Measurements from ENCODE around the gene CD6.
A peak's percentile ranks its signal among the peaks of the same experiment; 100 is the strongest.

The CD6 gene

DNA sequence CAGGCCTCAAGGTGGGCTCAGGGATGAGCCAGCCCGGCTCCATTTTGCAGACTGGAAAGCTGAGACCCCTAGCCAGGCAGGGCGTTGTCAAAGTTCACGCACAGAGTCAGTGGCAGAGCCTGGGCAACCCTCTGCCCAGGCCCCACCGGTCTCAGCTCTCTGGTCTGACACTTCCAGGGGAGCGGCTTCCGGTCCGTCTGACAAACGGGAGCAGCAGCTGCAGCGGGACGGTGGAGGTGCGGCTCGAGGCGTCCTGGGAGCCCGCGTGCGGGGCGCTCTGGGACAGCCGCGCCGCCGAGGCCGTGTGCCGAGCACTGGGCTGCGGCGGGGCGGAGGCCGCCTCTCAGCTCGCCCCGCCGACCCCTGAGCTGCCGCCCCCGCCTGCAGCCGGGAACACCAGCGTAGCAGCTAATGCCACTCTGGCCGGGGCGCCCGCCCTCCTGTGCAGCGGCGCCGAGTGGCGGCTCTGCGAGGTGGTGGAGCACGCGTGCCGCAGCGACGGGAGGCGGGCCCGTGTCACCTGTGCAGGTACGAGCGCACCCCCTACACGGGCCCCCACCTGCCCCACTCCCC, 36.0 kb downstream of the CD6 start:
- Histone ChIP-seq H3K36me3 (ENCODE audit: control insufficient read depth in 1 of 2, insufficient read depth in 2 of 2, low read length in 2 of 2) (no peaks in the 10 kb centered on the region), H3K4me1 (ENCODE audit: control insufficient read depth in 1 of 2, insufficient read depth in 2 of 2, low read length in 2 of 2) (peaks cover 13 to 14% of the 10 kb centered on the region in 2 donors), H3K27ac (ENCODE audit: low read depth, low read length) (no peak overlapping the region), H3K9me3 (ENCODE audit: control insufficient read depth in 1 of 2, low read length in 2 of 2) (no peaks in the 10 kb centered on the region), H3K27me3 (ENCODE audit: control insufficient read depth in 1 of 2, insufficient read depth in 2 of 2, low read length in 2 of 2) (peaks cover 7 to 11% of the 10 kb centered on the region in 2 donors), H3K9ac (ENCODE audit: low read depth in 1 of 2, low read length in 2 of 2) (no peak overlapping the region), H3K4me3 (ENCODE audit: low read depth in 1 of 2, low read length in 2 of 2) (peak overlapping the region; percentile 54 to 59)

DNA sequence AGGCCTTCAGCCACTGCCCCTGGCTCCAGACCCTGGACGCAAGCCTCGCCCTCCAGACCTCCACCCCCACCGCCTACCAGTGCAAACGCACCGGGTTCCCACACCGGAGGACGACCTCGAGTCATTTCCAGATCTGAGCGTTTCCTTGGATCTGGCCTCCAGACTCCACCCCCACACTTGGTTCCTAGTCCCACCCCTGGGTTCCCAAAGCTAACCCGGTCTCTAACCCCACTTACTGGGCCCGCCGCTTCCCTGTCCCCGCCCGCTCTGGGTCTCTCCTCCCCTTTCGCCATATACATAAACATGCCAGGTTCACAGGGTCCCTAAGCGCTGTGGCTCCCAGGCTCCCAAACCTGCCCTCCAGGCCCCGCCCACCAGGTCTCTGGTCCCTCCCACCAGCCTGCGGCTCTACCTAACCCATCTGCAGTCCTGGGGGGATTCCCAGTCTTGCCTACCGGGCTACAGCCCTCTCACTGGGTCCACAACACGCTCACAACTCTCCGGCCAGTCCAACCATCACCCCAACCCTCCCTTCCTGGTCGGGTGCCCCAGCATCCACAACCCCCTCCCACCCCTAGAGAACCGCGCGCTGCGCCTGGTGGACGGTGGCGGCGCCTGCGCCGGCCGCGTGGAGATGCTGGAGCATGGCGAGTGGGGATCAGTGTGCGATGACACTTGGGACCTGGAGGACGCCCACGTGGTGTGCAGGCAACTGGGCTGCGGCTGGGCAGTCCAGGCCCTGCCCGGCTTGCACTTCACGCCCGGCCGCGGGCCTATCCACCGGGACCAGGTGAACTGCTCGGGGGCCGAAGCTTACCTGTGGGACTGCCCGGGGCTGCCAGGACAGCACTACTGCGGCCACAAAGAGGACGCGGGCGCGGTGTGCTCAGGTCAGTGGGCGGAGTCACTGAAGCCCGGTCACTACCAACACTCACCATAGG, 36.7 kb downstream of the CD6 start:
- Histone ChIP-seq H3K27me3 (ENCODE audit: control insufficient read depth in 1 of 2, insufficient read depth in 2 of 2, low read length in 2 of 2) (peaks cover 7 to 11% of the 10 kb centered on the region in 2 donors), H3K9ac (ENCODE audit: low read depth in 1 of 2, low read length in 2 of 2) (no peak overlapping the region), H3K4me1 (ENCODE audit: control insufficient read depth in 1 of 2, insufficient read depth in 2 of 2, low read length in 2 of 2) (peaks cover 13 to 14% of the 10 kb centered on the region in 2 donors)

DNA sequence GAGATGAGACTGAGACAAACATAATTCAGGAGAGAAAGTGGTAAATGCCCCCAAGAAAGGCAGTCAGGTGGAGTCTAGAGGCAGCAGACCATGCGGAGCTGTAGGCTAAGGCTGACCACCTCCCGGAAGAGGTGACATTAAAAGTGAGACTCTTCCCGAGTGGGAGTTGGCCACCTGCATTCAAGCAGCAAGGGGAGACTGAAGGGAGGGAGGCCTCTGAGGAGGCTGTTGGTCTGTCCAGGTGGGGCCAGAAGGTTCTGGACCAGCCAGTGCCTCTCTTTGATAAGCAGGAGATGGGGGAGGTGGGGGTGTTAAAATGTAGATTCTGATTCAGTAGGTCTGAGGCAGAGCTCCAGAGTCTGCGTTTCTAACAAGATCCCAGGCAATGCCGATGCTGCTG, 37.5 kb downstream of the CD6 start:
- Histone ChIP-seq H3K36me3 (ENCODE audit: control insufficient read depth in 1 of 2, insufficient read depth in 2 of 2, low read length in 2 of 2) (no peaks in the 10 kb centered on the region), H3K4me1 (ENCODE audit: control insufficient read depth in 1 of 2, insufficient read depth in 2 of 2, low read length in 2 of 2) (peaks cover 11 to 14% of the 10 kb centered on the region in 2 donors), H3K4me3 (ENCODE audit: low read depth in 1 of 2, low read length in 2 of 2) (no peak overlapping the region), H3K27ac (ENCODE audit: low read depth, low read length) (no peak overlapping the region), H3K9me3 (ENCODE audit: control insufficient read depth in 1 of 2, low read length in 2 of 2) (no peaks in the 10 kb centered on the region), H3K27me3 (ENCODE audit: control insufficient read depth in 1 of 2, insufficient read depth in 2 of 2, low read length in 2 of 2) (peaks cover 7 to 11% of the 10 kb centered on the region in 2 donors), H3K9ac (ENCODE audit: low read depth in 1 of 2, low read length in 2 of 2) (no peak overlapping the region)

More for the DNA sequence above, 36.7 kb downstream of the CD6 start:
- Histone ChIP-seq H3K4me3 (ENCODE audit: low read depth in 1 of 2, low read length in 2 of 2) (peak overlapping the region; percentile 54 to 59), H3K9me3 (ENCODE audit: control insufficient read depth in 1 of 2, low read length in 2 of 2) (no peaks in the 10 kb centered on the region), H3K36me3 (ENCODE audit: control insufficient read depth in 1 of 2, insufficient read depth in 2 of 2, low read length in 2 of 2) (no peaks in the 10 kb centered on the region), H3K27ac (ENCODE audit: low read depth, low read length) (no peak overlapping the region)

DNA sequence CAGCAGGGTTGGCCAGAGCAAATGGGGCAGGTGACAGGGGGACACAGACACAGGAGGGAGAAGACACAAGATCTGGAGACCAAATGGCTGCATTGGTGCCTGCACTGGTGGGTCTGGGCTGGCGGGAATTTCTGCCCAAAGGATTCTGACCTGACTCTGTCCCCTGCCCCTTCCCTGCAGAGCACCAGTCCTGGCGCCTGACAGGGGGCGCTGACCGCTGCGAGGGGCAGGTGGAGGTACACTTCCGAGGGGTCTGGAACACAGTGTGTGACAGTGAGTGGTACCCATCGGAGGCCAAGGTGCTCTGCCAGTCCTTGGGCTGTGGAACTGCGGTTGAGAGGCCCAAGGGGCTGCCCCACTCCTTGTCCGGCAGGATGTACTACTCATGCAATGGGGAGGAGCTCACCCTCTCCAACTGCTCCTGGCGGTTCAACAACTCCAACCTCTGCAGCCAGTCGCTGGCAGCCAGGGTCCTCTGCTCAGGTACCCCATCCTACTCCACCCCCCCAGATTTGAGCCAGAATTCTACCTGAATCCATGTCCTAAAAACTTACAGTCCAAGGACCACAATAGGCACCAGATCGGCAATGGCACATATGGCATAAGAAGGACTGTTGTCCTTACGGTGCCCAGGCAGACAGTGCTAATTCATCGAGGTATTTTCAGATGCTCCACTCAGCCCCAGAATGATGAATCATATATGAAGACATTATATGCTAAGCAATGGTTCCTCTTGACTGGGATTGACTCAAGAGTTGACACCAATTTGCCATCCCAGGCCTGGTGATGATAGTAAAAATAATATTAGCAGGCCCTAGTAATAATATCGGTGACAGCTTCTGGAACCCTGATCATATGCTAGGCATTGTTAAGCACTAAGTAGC, 38.2 kb downstream of the CD6 start:
- Histone ChIP-seq H3K36me3 (ENCODE audit: control insufficient read depth in 1 of 2, insufficient read depth in 2 of 2, low read length in 2 of 2) (no peaks in the 10 kb centered on the region), H3K27me3 (ENCODE audit: control insufficient read depth in 1 of 2, insufficient read depth in 2 of 2, low read length in 2 of 2) (peaks cover 7 to 11% of the 10 kb centered on the region in 2 donors), H3K4me1 (ENCODE audit: control insufficient read depth in 1 of 2, insufficient read depth in 2 of 2, low read length in 2 of 2) (peaks cover 5 to 11% of the 10 kb centered on the region in 2 donors), H3K27ac (ENCODE audit: low read depth, low read length) (no peak overlapping the region), H3K9me3 (ENCODE audit: control insufficient read depth in 1 of 2, low read length in 2 of 2) (no peaks in the 10 kb centered on the region), H3K9ac (ENCODE audit: low read depth in 1 of 2, low read length in 2 of 2) (no peak overlapping the region), H3K4me3 (ENCODE audit: low read depth in 1 of 2, low read length in 2 of 2) (no peak overlapping the region)

DNA sequence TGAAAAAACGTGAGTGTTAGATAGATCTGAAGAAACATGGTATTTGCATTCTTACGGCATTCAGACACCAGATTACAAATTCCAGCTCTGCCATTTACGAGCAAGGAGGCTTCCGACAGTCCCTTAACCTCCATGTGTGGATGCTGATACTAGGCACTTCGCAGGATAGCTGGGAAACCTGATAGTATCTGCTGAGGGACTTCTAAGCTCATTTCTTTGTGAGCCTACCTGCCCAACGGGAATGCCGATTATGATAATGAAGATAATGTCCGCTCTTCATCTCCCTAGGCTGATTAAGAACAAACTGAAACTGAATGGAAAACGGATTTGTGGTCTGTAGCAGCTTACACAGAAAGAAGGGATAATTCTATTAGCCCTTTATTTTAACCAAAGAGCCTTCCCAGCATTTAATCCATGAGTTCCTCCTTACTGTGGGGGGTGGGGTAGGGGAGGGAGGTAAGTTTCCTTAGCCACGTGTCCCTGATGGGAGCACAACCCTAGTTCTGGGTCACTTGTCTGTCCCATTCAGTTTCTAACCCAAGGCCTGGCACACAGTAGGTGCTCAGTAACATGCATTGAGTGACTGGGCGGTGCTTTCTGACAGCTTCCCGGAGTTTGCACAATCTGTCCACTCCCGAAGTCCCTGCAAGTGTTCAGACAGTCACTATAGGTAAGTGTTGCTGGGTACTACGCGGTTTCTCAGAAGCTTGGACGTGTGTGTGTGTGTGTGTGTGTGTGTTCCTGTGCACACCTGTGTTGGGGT, 39.2 kb downstream of the CD6 start:
- Histone ChIP-seq H3K27me3 (ENCODE audit: control insufficient read depth in 1 of 2, insufficient read depth in 2 of 2, low read length in 2 of 2) (peaks cover 7 to 11% of the 10 kb centered on the region in 2 donors), H3K9ac (ENCODE audit: low read depth in 1 of 2, low read length in 2 of 2) (no peak overlapping the region), H3K27ac (ENCODE audit: low read depth, low read length) (no peak overlapping the region), H3K4me3 (ENCODE audit: low read depth in 1 of 2, low read length in 2 of 2) (no peak overlapping the region), H3K9me3 (ENCODE audit: control insufficient read depth in 1 of 2, low read length in 2 of 2) (no peaks in the 10 kb centered on the region), H3K4me1 (ENCODE audit: control insufficient read depth in 1 of 2, insufficient read depth in 2 of 2, low read length in 2 of 2) (peaks cover 4 to 9% of the 10 kb centered on the region in 2 donors), H3K36me3 (ENCODE audit: control insufficient read depth in 1 of 2, insufficient read depth in 2 of 2, low read length in 2 of 2) (no peaks in the 10 kb centered on the region)

DNA sequence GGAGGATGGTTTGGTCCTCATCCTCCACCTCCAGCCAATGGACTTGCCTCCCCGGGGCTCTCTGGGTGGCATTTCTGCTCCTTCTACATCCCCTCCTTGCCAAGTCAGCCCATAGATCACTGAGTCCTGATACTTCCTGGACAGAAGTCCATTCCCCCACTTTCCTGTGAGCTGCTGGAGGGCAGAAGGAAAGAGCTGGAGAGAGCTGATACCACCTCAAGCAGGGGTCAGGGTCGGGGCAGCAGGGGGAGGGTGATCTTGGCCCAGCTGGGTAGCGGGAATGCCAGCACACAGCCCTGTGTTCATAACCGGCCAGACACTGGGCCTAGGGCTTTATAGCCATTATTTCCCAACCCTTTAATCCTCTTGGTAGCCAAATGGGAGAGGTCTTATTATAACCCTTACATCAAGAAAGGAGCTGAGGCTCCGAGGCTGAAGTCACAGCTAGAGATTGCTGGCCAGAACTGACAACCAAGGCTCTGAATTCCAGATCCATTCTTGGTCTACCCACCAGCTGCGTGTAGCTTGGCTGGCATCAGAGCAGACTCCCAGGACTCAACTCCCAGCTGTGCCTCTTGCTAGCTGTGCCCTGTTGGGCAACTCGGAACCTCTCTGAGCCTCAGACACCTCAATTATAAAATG, 39.9 kb downstream of the CD6 start:
- Histone ChIP-seq H3K4me1 (ENCODE audit: control insufficient read depth in 1 of 2, insufficient read depth in 2 of 2, low read length in 2 of 2) (peaks cover 4 to 9% of the 10 kb centered on the region in 2 donors), H3K4me3 (ENCODE audit: low read depth in 1 of 2, low read length in 2 of 2) (no peak overlapping the region), H3K9me3 (ENCODE audit: control insufficient read depth in 1 of 2, low read length in 2 of 2) (no peaks in the 10 kb centered on the region), H3K27me3 (ENCODE audit: control insufficient read depth in 1 of 2, insufficient read depth in 2 of 2, low read length in 2 of 2) (peaks cover 7 to 11% of the 10 kb centered on the region in 2 donors), H3K27ac (ENCODE audit: low read depth, low read length) (no peak overlapping the region), H3K9ac (ENCODE audit: low read depth in 1 of 2, low read length in 2 of 2) (no peak overlapping the region), H3K36me3 (ENCODE audit: control insufficient read depth in 1 of 2, insufficient read depth in 2 of 2, low read length in 2 of 2) (no peaks in the 10 kb centered on the region)

DNA sequence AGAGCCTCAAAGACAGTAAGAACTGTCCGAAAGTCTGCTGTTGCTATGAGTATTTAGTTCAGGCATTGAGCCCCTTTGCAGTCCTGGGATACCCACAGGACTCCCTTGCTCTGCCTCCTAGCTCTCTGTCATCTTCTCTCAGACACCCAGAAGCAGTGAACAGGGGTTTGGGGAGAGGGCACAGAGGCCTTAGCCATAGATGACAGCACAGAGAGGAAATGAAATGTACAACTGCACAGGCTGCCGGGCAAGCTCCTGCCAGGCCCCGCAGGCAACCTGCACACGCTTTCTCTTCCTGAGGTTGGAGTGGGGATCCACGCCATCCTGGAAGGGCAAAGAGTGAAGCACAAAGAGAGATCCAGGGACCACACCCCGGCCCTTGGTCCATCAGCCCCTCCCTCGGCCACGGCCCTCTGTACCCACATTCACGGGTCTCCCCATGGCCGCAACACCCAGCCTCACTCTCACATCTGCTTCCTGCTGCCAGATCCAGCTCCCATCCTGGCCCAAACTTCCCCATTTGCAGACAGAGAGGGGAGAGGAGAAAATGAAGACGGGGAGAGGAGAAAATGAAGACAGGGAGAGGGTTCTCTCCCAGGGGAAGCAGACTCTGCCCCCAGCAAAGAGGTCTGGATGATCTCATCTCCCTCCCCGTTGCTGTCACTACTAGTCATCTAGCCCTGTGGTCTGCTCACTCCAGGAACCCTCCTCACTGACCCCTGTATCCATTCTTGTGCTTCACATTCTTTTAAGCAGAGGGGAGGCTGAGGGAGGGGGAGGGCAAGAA, 40.7 kb downstream of the CD6 start:
- Histone ChIP-seq H3K4me3 (ENCODE audit: low read depth in 1 of 2, low read length in 2 of 2) (no peak overlapping the region), H3K9ac (ENCODE audit: low read depth in 1 of 2, low read length in 2 of 2) (no peak overlapping the region), H3K36me3 (ENCODE audit: control insufficient read depth in 1 of 2, insufficient read depth in 2 of 2, low read length in 2 of 2) (no peaks in the 10 kb centered on the region), H3K9me3 (ENCODE audit: control insufficient read depth in 1 of 2, low read length in 2 of 2) (no peaks in the 10 kb centered on the region), H3K27ac (ENCODE audit: low read depth, low read length) (no peak overlapping the region), H3K4me1 (ENCODE audit: control insufficient read depth in 1 of 2, insufficient read depth in 2 of 2, low read length in 2 of 2) (peaks cover 2 to 9% of the 10 kb centered on the region in 2 donors), H3K27me3 (ENCODE audit: control insufficient read depth in 1 of 2, insufficient read depth in 2 of 2, low read length in 2 of 2) (peaks cover 5 to 7% of the 10 kb centered on the region in 2 donors)

DNA sequence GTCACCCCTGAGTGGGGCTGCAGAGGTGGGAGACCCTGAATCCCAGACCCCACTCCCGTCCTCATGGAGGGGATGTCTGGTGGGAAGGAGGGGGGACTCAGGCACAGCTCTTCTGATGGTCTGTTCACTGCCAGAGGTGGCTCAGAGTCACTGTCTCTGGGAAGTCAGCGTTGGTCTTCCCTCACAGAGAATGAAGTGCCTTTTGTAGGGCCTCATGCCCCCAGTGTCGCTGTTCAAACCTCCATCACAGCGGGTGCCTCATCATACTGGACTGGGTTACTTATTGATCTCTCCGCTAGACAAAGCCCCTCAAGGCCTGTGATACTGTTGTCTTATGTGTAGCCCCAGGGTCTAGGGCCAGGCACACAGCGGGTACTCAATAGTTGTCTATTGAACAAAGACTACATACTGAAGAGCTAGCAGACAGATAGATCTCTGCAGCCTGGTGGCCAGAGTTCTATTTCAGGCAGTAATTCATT, 41.3 kb downstream of the CD6 start:
- no peaks in the 10 kb centered on the region for H3K36me3 ChIP-seq (ENCODE audit: control insufficient read depth in 1 of 2, insufficient read depth in 2 of 2, low read length in 2 of 2)
- H3K27ac ChIP-seq (ENCODE audit: low read depth, low read length): no peak overlapping the region
- H3K4me1 ChIP-seq (ENCODE audit: control insufficient read depth in 1 of 2, insufficient read depth in 2 of 2, low read length in 2 of 2): peaks cover 0 to 5% of the 10 kb centered on the region in 2 donors
- no peak overlapping the region for H3K9ac ChIP-seq (ENCODE audit: low read depth in 1 of 2, low read length in 2 of 2)
- peaks cover 3 to 7% of the 10 kb centered on the region in 2 donors for H3K27me3 ChIP-seq (ENCODE audit: control insufficient read depth in 1 of 2, insufficient read depth in 2 of 2, low read length in 2 of 2)
- no peak overlapping the region for H3K4me3 ChIP-seq (ENCODE audit: low read depth in 1 of 2, low read length in 2 of 2)
- no peaks in the 10 kb centered on the region for H3K9me3 ChIP-seq (ENCODE audit: control insufficient read depth in 1 of 2, low read length in 2 of 2)

All from duodenal mucosa (tissue), 2 donors.